ENCODE measurements around the gene PABPN1. TPM values are rescaled to one million over a fixed set of nuclear protein-coding genes. Genes with fewer than 3 reads are reported as not detected.

The PABPN1 gene
- total RNA-seq, 1 donor from 2014 or later = 162 TPM

GRCh38 chr14:23284654-23285529 lies 36.4 kb upstream of the PABPN1 start:
- Histone ChIP-seq H4K20me1 (ENCODE audit: insufficient read depth, low read length) (peaks cover 10% of the 10 kb centered on the region), H3K4me1 (ENCODE audit: insufficient read depth, low read length) (peaks cover 16% of the 10 kb centered on the region), H3K4me3 (ENCODE audit: insufficient read depth, low read depth, low read length) (peak overlapping the region; percentile 91), H3K9me3 (ENCODE audit: insufficient read depth, low read depth, low read length) (no peaks in the 10 kb centered on the region), H3K4me2 (ENCODE audit: low read length) (peak overlapping the region; percentile 97), H2AFZ (ENCODE audit: low read depth, low read length) (peak overlapping the region; percentile 93), H3K36me3 (ENCODE audit: insufficient read depth, low read length) (no peaks in the 10 kb centered on the region), H3K27me3 (ENCODE audit: insufficient read depth, low read length) (peaks cover 5% of the 10 kb centered on the region), H3K9ac (ENCODE audit: low read length) (peak overlapping the region; percentile 90), H3K27ac (ENCODE audit: low read depth, low read length) (no peak overlapping the region), H3K79me2 (ENCODE audit: insufficient read depth, low read length) (peaks cover 20% of the 10 kb centered on the region)
- Mint-ChIP-seq H3K9me3 (ENCODE audit: unreplicated experiment) (no peaks in the 10 kb centered on the region), H3K4me1 (ENCODE audit: low read depth, unreplicated experiment) (peaks cover 9% of the 10 kb centered on the region), H3K27me3 (ENCODE audit: low read depth, unreplicated experiment) (peaks cover 4% of the 10 kb centered on the region), H3K27ac (ENCODE audit: unreplicated experiment) (peak overlapping the region; percentile 62), H3K4me3 (ENCODE audit: unreplicated experiment) (peak overlapping the region; percentile 94), H3K36me3 (ENCODE audit: low read depth, unreplicated experiment) (peaks cover 3% of the 10 kb centered on the region)
- FAIRE-seq = no peak
- TF ChIP-seq EZH2 (IDR thresholded peaks at IDR 0.05; ENCODE audit: insufficient read depth, low read length) = no peak
- TF ChIP-seq CTCF (IDR thresholded peaks at IDR 0.05; ENCODE audit: insufficient read depth, low read depth, low read length) = no peak
- DNase-seq (ENCODE audit: low read depth) = no peak

DNA sequence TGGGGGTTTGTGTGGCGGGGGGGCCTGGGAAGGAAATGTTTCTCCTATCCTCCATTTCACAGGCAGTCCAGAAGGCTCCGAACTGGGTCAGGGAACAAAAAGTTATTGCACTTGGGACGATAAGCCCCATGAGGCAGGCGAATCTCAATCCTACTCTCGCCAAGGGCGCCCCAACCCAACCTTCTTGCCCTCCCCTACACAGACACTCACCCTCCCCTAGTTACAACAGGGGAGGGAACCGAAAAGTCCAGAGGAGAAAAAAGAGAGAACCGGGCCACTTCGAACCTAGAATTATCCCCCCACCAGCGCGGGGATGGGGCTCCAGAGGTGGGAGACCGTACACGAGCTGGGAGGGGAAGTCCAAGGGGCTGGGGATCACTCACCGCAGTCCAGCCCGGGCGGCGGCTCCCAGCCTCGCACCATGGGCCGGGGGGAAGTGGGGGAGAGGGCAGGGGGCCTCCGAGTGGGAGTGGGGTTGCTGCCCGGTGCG lies 35.7 kb upstream of the PABPN1 start:
- H3K4me3 Mint-ChIP-seq (ENCODE audit: unreplicated experiment) = peak overlapping the region; percentile 94
- Histone ChIP-seq H3K27ac (ENCODE audit: low read depth, low read length) (peak overlapping the region; percentile 29), H3K9ac (ENCODE audit: low read length) (peak overlapping the region; percentile 90), H3K4me1 (ENCODE audit: insufficient read depth, low read length) (peaks cover 16% of the 10 kb centered on the region), H3K79me2 (ENCODE audit: insufficient read depth, low read length) (peaks cover 20% of the 10 kb centered on the region), H2AFZ (ENCODE audit: low read depth, low read length) (peak overlapping the region; percentile 93), H3K27me3 (ENCODE audit: insufficient read depth, low read length) (peaks cover 5% of the 10 kb centered on the region), H3K9me3 (ENCODE audit: insufficient read depth, low read depth, low read length) (no peaks in the 10 kb centered on the region), H3K36me3 (ENCODE audit: insufficient read depth, low read length) (no peaks in the 10 kb centered on the region), H4K20me1 (ENCODE audit: insufficient read depth, low read length) (peaks cover 5% of the 10 kb centered on the region), H3K4me3 (ENCODE audit: insufficient read depth, low read depth, low read length) (peak overlapping the region; percentile 91), H3K4me2 (ENCODE audit: low read length) (peak overlapping the region; percentile 97)
- no peaks in the 10 kb centered on the region for H3K9me3 Mint-ChIP-seq (ENCODE audit: unreplicated experiment)
- no peak for DNase-seq (ENCODE audit: low read depth)
- peak overlapping the region; percentile 62 for H3K27ac Mint-ChIP-seq (ENCODE audit: unreplicated experiment)
- H3K27me3 Mint-ChIP-seq (ENCODE audit: low read depth, unreplicated experiment) = peaks cover 6% of the 10 kb centered on the region
- H3K4me1 Mint-ChIP-seq (ENCODE audit: low read depth, unreplicated experiment) = peaks cover 9% of the 10 kb centered on the region
- no peak for TF ChIP-seq CTCF (IDR thresholded peaks at IDR 0.05; ENCODE audit: insufficient read depth, low read depth, low read length)
- no peak for TF ChIP-seq EZH2 (IDR thresholded peaks at IDR 0.05; ENCODE audit: insufficient read depth, low read length)
- H3K36me3 Mint-ChIP-seq (ENCODE audit: low read depth, unreplicated experiment) = peaks cover 3% of the 10 kb centered on the region
- no peak for FAIRE-seq
